OCI-LY1 (cell line): ENCODE measurements around the gene TRANK1.

ENCODE experiments used
- EZH2 ChIP-seq: fragments of 200-600 bp; sonication (generic), shearing (Covaris generic); IDR thresholded peaks from 2 replicates; pipeline ENCODE4 v1.8.0; 2017; ENCODE audit warnings: borderline replicate concordance, mixed run types, mild to moderate bottlenecking, antibody characterized with exemption, low read length, moderate library complexity, mixed read lengths
- TF ChIP-seq, protein P1 (sequence below): fragments of 200-600 bp; sonication (generic), shearing (Covaris generic); IDR thresholded peaks from 2 replicates; pipeline ENCODE4 v1.5.1; 2017; ENCODE audit warnings: mild to moderate bottlenecking, antibody characterized with exemption, low read length, moderate library complexity, mixed read lengths

DNA sequence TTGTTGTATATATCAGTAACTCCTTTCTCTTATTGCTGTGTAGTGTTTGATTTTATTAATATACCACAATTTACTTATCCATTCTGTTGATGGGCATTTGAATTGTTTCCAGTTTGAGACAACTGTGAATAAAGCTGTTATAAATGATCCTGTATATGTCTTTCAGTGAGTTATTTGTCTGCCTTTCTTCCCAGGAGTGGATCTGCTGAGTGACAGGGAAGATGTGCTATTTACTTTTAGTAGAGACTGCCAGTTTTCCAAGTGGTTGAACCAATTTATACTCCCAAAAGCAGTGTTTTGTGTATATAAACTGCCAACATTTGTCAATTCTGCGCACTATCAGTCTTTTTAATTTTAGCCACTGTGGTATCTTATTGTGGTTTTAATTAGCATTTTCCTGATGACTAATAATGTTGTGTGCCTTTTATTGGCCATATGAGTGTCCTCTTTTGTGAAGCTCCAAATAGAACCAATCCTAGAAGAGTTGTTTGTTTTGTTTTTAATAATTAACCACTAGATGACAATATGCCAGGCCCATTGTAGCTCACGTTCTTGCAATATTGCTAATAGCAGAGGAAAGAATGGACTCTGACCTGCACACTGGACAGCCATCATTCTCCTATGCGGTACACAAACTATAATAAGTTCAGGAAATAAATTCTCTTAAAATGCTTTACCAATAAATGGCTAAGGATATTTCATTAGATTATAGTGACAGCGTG lies 25.3 kb downstream of the TRANK1 start:
- TF ChIP-seq, protein P1, sequence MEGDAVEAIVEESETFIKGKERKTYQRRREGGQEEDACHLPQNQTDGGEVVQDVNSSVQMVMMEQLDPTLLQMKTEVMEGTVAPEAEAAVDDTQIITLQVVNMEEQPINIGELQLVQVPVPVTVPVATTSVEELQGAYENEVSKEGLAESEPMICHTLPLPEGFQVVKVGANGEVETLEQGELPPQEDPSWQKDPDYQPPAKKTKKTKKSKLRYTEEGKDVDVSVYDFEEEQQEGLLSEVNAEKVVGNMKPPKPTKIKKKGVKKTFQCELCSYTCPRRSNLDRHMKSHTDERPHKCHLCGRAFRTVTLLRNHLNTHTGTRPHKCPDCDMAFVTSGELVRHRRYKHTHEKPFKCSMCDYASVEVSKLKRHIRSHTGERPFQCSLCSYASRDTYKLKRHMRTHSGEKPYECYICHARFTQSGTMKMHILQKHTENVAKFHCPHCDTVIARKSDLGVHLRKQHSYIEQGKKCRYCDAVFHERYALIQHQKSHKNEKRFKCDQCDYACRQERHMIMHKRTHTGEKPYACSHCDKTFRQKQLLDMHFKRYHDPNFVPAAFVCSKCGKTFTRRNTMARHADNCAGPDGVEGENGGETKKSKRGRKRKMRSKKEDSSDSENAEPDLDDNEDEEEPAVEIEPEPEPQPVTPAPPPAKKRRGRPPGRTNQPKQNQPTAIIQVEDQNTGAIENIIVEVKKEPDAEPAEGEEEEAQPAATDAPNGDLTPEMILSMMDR, result no peak
- no peak for TF ChIP-seq EZH2
